Mesenteric fat pad (tissue), 1 donor: ENCODE data around the gene FNDC4. TPM values are rescaled to one million over a fixed set of nuclear protein-coding genes. Genes with fewer than 3 reads are reported as not detected.

Experiments
- total RNA-seq: library from RNA; stranded (reverse); fragmentation: NEBNext Ultra II Directional; extraction: Animal tissue kit (Norgen Biotek cat#: 25700); gene quantifications from one replicate; pipeline ENCODE4 v1.2.1, GENCODE V29; 2021
- donor health status: DM: yes; HTN: yes; CAD: no.

The FNDC4 gene
- total RNA-seq, 1 donor from 2014 or later, result 136 TPM

Other genes with a start within 250 kb of the FNDC4 start
- gene SLC30A3, start 232.2 kb downstream of the FNDC4 start, total RNA-seq, result not detected
- not detected for gene DNAJC5G, start 219.8 kb downstream of the FNDC4 start, total RNA-seq
- not detected for gene TRIM54, start 212.8 kb downstream of the FNDC4 start, total RNA-seq
- gene UCN, start 186.8 kb downstream of the FNDC4 start, total RNA-seq, result 1.0 TPM
- 61.9 TPM for gene MPV17, start 172.1 kb downstream of the FNDC4 start, total RNA-seq
- 44.8 TPM for gene GTF3C2, start 138.4 kb downstream of the FNDC4 start, total RNA-seq
- 47.0 TPM for gene EIF2B4, start 124.9 kb downstream of the FNDC4 start, total RNA-seq
- gene SNX17, start 124.6 kb downstream of the FNDC4 start, total RNA-seq, result 110 TPM
- 20.7 TPM for gene ZNF513, start 114.5 kb downstream of the FNDC4 start, total RNA-seq
- gene PPM1G, start 85.6 kb downstream of the FNDC4 start, total RNA-seq, result 56.7 TPM
- gene NRBP1, start 66.6 kb downstream of the FNDC4 start, total RNA-seq, result 92.9 TPM
- 0.48 TPM for gene KRTCAP3, start 52.8 kb downstream of the FNDC4 start, total RNA-seq
- gene IFT172, start 5.5 kb downstream of the FNDC4 start, total RNA-seq, result 21.4 TPM
- 4.2 TPM for gene GCKR, start 1.6 kb upstream of the FNDC4 start, total RNA-seq
- gene ZNF512, start 87.8 kb upstream of the FNDC4 start, total RNA-seq, result 16.6 TPM
- gene CCDC121, start 133.8 kb upstream of the FNDC4 start, total RNA-seq, result 2.2 TPM
- gene GPN1, start 133.8 kb upstream of the FNDC4 start, total RNA-seq, result 23.1 TPM
- 28.1 TPM for gene SUPT7L, start 168.4 kb upstream of the FNDC4 start, total RNA-seq
- 18.0 TPM for gene SLC4A1AP, start 168.7 kb upstream of the FNDC4 start, total RNA-seq